A549 treated with CpdA at 1 μM for 4 hours (cell line): ENCODE results near the gene IER3. TPM values are rescaled to one million over a fixed set of nuclear protein-coding genes. Genes with fewer than 3 reads are reported as not detected.

Source experiments
- total RNA-seq: library from RNA; stranded (reverse); fragments of 200-300 nt; extraction: Qiagen RNA extraction; gene quantifications from 5 replicates; pipeline ENCODE4 v1.2.3, GENCODE V29; 2022; ENCODE audit warnings: low read depth

IER3 gene
- 117 to 167 TPM (median 156 TPM) in 5 replicates for total RNA-seq

GRCh38 chr6:30744054-30744805, at the start of gene IER3:
Gene IER3, minus strand, starts transcription at chr6:30744547. Its CDS starts 29 bp downstream, at chr6:30744518.

GRCh38 chr6:30742316-30743098, 1.8 kb downstream of the IER3 start, which contains the start of gene FLOT1:
Gene FLOT1, minus strand, starts transcription at chr6:30742687. Its CDS starts 498 bp downstream, at chr6:30742189.

GRCh38 chr6:30719791-30720737, 24.3 kb downstream of the IER3 start, which contains the start of gene TUBB:
Gene TUBB, plus strand, starts transcription at chr6:30720352. Its CDS starts 155 bp downstream, at chr6:30720507.

GRCh38 chr6:30717129-30717844, 27.1 kb downstream of the IER3 start, which contains the start of gene MDC1:
Gene MDC1, minus strand, starts transcription at chr6:30717281. Its CDS starts 2,106 bp downstream, at chr6:30715175.

Other genes starting within 250 kb of the IER3 start
- gene GNL1, start 188.1 kb downstream of the IER3 start, total RNA-seq, result 30.5 to 38.6 TPM (median 34.5 TPM) in 5 replicates
- 14.6 to 17.0 TPM (median 15.0 TPM) in 5 replicates for gene PRR3, start 187.3 kb downstream of the IER3 start, total RNA-seq
- gene ABCF1, start 173.1 kb downstream of the IER3 start, total RNA-seq, result 50.8 to 66.2 TPM (median 55.3 TPM) in 5 replicates
- gene PPP1R10, start 127.3 kb downstream of the IER3 start, total RNA-seq, result 30.6 to 52.8 TPM (median 34.0 TPM) in 5 replicates
- gene MRPS18B, start 126.7 kb downstream of the IER3 start, total RNA-seq, result 72.7 to 109 TPM (median 74.8 TPM) in 5 replicates
- gene ATAT1, start 117.7 kb downstream of the IER3 start, total RNA-seq, result 5.1 to 6.5 TPM (median 6.0 TPM) in 5 replicates
- gene C6orf136, start 97.4 kb downstream of the IER3 start, total RNA-seq, result 8.5 to 13.8 TPM (median 13.7 TPM) in 5 replicates
- gene DHX16, start 71.5 kb downstream of the IER3 start, total RNA-seq, result 25.8 to 30.1 TPM (median 28.8 TPM) in 5 replicates
- gene PPP1R18, start 57.9 kb downstream of the IER3 start, total RNA-seq, result 42.8 to 50.5 TPM (median 45.3 TPM) in 5 replicates
- 22.2 to 29.6 TPM (median 27.7 TPM) in 5 replicates for gene NRM, start 53.6 kb downstream of the IER3 start, total RNA-seq
- gene MDC1, start 27.3 kb downstream of the IER3 start, total RNA-seq, result 16.3 to 19.0 TPM (median 18.2 TPM) in 5 replicates
- gene TUBB, start 24.2 kb downstream of the IER3 start, total RNA-seq, result 755 to 974 TPM (median 943 TPM) in 5 replicates
- gene FLOT1, start 1.9 kb downstream of the IER3 start, total RNA-seq, result 77.3 to 97.3 TPM (median 91.8 TPM) in 5 replicates
- 46.0 to 54.9 TPM (median 48.9 TPM) in 5 replicates for gene DDR1, start 140.0 kb upstream of the IER3 start, total RNA-seq
- gene GTF2H4, start 163.7 kb upstream of the IER3 start, total RNA-seq, result 14.2 to 21.3 TPM (median 20.5 TPM) in 5 replicates
- 11.6 to 13.4 TPM (median 12.4 TPM) in 5 replicates for gene VARS2, start 169.7 kb upstream of the IER3 start, total RNA-seq
- gene SFTA2, start 187.6 kb upstream of the IER3 start, total RNA-seq, result not detected in 5 replicates
- gene MUCL3, start 196.4 kb upstream of the IER3 start, total RNA-seq, result 0.01 to 0.04 TPM (median 0.02 TPM) in 3 of 5 replicates, not detected in the others
- gene MUC21, start 239.2 kb upstream of the IER3 start, total RNA-seq, result not detected in 5 replicates